ENCODE data around the gene MKKS.
"Not testable (repeated sequence)": the region's sequence is repeated elsewhere in the genome, so short reads cannot be mapped to it uniquely, and the experiment has no call there.

Gene MKKS

DNA sequence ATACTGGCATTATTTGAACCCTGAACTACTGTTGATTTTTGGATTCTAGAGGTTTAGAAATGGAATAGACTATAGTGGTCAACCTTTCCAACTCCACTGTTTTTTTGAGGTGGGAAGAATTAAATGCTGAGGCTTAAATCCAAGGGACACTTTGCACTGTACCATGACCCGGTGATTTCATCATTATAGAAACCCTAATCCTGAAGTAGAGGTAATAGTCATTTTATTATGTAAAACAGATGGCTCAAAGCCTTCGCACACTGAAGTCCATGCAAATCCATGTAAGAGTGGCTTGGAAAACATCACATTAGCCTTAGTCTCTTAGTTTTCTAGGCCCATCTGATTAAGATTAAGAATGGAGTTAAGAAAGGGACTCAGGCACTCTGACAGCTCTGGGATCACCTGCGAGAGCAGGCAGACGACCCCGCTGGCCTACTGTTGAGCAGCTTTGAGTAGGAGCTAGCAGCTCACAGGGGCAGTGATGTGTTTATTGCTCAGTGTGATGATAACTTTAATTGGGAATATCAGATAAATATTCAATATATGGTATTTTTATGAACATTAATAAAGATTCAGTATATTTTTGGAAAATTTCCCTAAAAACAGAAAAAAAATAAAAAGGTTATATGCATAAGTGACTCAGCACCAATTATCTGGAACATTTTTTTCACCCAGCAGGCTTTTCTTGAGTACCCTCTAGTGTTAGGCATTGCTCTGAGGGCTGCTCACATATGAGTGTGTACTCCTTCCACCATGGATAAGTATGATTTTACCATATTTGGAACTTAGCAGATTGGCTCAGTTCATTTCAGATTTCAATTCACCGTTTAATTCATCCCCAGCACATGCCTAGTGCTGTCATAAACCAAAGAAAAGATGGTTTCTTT lies 14.5 kb upstream of the MKKS start:
- DNase-seq, result no peak

DNA sequence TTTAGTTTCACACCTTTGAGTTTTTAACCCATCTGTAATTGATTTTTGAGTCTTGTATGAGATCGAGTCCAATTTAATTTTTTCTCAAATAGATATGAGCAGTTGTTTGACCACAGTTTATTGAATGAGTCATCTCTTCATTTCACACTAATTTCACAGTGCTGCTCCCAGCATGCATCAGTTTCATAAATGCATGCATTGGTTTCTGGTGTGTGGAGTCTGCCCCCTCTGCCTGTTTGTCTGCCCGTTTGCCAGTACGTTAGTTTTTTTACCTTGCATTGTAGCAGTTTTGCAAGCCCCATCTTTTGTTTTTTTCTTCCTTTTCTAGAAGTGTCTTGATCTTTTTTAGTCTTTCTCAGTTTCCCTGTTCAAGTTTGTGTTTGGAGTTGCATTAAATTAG lies 13.0 kb upstream of the MKKS start:
- peak in 1 of 2 donors; percentile 69 for DNase-seq

DNA sequence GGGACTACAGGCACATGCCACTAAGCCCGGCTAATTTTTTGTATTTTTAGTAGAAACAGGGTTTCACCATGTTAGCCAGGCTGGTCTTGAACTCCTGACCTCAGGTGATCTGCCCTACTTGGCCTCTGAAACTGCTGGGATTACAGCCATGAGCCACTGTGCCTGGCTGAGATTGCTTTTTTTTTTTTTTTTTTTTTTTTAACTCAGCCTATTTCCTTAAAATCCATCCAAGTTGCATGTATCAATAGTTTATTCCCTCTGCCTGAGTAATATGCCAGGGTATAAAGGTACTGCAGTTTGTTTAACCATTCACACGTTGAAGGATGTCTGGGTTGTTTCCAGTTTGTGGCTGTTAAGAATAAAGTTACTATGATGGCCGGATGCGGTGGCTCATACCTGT lies 11.7 kb upstream of the MKKS start:
- no peak for DNase-seq

DNA sequence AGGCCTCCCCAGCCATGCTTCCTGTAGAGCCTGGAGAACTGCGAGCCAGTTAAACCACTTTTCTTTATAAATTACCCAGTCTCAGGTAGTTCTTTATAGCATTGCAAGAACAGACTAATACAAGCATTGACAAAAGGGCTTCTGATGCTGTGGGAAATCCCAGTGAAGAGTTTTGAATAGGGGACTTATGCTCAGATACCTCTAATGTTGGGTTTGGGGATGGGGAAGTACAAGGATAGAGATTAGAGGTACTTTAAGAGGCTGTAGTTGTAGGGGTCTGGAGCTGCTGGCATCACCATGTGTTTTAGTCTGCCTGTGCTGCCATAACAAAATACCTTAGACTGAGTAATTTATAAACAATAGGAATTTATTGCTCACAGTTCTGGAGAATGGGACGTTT lies 9.9 kb upstream of the MKKS start:
- no peak for DNase-seq

DNA sequence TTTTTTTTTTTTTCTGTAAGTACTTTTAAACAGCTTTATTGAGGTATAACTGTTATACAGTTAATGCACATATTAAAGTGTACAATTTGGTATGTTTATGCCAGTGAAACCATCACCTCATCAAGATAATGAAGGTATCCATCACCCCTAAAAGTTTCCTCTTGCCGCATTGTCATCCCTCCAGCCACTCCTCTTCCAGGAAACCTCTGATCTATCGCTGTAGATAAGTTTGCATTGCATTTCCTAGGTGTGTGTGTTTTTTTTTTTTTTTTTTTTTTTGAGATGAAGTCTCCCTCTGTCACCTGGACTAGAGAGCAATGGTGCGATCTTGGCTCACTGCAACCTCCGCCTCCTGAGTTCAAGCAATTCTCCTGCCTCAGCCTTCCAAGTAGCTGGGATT lies 4.2 kb upstream of the MKKS start:
- no peak for DNase-seq

DNA sequence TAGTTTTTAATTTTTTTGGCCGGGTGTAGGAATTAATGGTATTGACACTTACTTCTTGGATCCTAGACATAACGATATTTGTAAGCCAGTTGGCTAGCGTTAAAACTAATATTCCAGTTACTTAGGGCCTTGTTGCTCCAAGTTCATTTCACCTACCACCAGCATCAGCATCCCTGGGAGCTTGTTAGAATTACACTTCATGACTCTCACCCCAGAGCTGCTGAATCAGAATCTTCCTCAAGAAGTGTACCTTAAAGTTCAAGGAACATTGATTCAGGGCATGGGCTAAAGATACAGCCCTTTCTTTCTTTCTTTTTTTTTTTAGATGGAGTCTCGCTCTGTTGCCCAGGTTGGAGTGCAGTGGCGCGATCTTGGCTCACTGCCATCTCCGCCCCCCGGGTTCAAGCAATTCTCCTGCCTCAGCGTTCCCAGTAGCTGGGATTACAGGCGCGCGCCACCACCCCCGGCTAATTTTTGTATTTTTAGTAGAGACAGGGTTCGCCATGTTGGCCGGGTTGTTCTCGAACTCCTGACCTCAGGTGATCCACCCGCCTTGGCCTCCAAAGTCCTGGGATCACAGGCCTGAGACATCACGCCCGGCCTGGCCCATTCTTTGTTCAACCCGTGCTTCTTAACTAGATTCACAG lies 2.2 kb upstream of the MKKS start:
- no peak for DNase-seq

DNA sequence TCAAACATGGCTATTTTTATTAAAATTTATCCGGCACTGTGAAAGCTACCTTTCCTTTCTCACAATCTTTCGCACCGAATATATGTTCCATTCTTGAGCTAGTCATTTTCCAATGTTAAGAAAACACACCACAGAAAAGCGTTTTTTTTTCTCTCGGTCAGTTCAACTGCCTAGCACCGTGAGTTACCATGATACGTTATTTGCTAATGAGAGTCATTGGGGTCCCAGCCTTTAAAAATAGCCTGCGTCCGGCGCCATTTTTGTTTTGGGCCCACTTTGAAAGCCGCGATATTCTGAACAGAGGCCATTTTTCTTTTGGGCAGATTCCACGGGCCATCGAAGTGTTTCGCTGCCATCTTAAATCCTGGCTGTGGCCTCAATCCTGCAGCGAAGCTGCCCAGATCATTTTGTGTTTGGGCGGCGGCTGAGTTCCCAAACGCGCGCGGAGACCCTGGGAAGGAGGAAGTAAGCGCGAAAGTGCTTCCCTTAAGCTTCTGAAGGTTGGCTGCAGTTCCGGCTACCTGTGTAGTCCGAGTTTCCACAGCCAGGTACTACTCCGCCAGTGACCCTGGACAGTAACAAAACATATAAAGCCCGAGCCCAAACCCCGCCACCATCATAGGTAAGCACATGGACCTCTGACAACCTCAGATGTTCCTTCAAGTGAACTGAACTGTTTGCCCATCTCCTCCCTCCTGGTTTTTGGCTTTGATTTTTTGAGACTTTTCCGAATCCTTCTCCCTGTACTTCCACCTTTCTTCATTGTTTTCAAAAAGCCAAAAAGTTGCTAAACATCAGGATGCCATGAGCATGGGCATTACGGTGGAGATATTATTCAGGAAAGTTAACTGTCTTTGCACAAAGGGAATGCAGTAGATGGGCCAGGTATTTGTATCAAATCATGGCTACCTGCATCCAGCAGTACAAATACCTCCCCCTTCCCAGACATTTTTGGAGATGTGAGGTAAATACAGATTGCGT lies 1.1 kb upstream of the MKKS start, which contains the start of gene SLX4IP:
Gene SLX4IP, plus strand, starts transcription at position 474 of the 981 bp plus-strand sequence. CDS start 22,900 bp downstream, outside the sequence.
- peak; percentile 59 to 91 for DNase-seq

DNA sequence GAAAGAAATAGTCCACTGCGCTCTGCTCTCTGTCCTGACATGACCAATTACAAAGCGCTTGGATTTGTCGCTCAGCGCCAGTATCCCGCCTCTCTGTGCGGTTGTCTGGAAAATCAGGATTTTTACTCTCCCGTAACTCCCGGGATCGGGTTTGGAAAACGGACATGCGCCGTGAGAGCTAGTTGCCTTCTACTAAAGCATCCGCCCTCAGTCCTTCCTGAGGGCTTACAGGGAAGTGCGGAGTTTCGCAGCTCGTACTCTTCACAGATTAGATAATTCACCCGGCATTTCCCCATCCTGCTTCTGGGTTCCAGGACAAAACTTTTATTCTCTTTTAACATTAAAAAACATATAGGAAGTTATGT lies 427 bp upstream of the MKKS start:
- peak; percentile 53 to 93 for DNase-seq

DNA sequence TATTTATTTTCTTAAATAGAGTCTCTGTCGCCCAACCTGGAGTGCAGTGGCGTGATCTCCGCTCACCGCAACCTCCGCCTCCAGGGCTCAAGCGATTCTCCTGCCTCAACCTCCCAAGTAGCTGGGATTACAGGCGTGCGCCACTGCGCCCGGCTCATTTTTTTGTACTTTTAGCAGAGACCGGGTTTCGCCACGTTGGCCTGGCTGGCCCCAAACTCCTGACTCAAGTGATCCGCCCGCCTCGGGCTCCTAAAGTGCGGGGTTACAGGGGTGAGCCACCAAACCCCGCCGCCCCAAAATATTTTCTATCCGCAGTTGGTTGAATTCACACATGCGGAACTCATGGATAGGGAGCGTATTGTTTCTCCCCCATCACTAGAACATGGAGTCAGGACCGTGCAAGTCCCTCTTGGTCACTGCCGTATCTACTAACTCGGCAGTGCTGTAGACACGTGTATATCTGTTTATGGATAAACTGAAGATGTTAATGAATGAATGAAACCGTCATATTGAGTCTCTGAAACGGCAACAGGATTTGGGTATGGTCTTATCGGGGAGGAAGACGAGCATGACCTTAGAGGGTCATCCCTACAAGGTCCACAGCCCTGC lies 904 bp downstream of the MKKS start:
- no peak for DNase-seq

DNA sequence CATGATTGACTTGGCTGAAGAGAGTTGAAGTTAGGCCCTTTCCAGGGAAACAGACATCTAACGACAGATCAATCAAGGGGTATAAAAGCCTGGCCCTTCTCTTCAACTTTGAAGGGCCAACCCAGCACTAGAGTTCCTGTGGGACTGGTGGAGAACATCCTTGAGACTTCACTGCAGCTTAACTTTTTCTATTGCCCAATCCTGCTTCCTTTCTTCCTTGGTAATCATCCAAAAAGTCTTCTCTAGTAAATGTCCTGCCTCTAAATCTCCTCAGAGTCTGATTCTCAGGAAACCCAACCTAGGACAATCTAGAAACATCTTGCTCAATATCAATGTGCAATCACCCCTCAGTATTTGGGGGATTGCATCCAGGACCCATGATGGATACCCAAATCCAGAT lies 1.9 kb downstream of the MKKS start:
- DNase-seq, result no peak

DNA sequence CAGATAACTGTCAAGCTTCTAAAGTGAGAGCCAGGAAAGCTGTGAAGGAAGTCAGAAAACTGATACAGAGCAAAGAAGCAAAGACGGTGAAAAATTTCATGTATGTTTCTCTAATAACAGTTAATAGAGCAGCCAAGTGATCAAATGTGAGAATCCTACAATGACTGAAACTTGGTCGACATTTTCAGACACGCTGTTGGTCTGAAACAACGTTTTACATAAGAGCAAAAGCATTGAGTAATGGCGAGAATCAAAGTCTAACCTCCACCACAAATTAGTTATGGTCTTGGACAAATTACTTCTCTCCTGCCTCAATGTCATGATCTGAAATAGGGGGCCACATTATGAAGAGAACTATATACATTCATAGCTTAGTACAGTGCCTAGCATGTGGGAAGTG lies 3.3 kb downstream of the MKKS start:
- DNase-seq, result no peak

DNA sequence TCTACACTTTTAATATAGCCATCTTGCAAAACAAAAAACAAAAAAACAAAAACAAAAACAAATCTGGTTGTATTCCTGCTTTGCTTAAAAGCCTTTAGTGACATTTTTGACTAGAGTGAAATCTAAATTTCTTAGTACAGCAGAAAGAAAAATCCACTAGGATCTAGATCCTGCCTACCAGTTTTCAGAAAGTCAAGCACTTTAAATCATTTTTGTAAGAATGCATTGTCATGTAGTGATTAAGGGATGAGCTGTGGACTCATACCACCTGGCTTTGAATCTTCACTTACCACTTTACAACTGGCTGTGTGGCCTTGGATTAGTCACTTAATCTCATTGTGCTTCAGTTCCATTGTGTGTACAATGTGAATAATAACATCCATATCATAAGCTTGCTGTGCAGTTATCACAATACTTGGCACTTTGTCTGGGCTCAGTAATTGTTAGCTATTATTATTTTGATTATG lies 4.0 kb downstream of the MKKS start:
- DNase-seq, result no peak

DNA sequence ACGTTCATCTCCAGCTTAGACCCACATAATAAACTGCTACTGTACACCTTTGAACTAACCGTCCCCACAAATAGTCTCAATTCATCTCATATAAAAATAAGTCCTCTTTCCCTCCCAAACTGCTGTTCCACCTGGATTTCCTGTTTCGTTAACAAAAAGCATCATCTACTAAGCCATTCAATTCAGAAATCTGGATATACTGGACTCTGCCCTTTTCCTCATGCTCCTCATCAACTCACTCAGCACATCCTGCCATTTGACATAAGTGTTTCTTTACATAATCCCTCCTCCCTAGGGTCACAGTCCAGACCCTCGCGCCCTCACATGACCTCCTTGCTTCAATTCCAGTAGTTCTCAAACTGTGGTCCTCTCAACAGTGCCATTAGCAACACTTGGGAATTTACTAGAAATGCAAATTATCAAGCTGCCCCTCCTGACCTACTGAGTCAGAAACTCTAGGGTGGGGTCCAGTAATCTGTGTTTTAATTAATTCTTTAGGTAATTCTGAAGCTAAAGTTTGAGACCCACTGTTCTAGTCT lies 4.5 kb downstream of the MKKS start:
- DNase-seq, result no peak

DNA sequence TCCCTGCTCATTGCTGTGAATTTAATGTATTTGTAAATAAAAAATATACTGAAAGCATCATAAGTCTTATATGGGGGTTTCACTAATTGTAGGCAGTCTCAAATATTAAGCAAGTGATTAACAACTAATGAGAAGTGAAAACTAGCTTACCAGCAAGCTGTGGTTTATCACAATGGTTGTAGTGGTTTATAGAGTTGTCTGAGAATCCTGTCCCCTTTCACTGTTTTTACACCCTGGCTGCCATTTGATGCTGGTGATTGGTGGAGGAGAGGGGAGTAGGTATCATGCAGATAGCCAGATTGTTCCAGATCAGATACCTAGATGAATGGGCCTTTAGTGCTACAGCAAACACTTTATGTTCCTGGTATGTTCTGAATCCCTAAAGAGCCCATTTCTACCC lies 6.0 kb downstream of the MKKS start:
- no peak for DNase-seq

DNA sequence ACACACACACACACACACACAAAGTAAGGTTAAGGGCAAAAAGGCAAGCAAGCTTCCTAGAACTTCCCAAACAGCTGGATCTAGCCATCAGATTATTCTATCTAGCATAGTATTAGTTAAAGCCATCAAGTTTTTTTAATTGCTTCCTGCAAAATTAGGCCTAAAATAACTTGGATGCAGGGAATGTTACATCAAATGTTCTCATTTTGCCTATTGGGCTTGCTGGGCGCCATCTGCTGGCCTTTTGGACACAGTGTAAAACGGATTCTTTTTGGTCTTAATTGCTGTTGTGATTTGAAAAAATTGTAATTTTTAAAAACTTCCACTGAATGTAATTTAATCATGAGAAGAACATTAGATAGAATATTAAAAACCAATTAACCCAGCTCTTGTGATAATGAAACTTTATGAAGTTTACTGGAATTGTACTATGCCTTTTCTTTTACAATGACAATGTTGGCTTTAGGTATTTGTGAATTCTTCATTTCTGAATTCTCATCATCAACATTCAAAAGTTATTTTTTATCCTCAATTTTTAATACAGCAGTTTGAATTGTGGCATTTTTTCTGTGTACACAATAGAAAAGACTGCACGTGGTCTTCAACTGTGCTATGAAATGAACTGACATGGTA lies 6.8 kb downstream of the MKKS start:
- DNase-seq, result peak in 1 of 2 donors; percentile 34

DNA sequence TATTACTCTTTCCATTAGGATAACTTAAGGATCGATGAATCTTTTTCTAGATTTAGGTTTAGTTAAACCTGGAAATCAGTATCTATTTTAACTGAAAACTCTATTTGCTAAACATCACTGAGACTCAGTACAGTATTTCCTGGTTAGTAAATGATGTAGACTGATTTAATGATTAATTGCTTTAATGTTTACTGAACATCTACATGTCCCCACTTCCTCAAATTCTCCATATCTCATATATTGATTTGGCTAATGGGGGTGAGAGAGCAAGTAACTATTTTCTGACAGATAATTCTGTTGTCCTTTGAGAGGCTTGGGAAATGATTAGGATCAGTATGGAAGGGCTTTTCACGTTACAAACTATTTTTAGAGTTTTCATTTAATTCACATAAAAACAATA lies 10.3 kb downstream of the MKKS start:
- no peak for DNase-seq

DNA sequence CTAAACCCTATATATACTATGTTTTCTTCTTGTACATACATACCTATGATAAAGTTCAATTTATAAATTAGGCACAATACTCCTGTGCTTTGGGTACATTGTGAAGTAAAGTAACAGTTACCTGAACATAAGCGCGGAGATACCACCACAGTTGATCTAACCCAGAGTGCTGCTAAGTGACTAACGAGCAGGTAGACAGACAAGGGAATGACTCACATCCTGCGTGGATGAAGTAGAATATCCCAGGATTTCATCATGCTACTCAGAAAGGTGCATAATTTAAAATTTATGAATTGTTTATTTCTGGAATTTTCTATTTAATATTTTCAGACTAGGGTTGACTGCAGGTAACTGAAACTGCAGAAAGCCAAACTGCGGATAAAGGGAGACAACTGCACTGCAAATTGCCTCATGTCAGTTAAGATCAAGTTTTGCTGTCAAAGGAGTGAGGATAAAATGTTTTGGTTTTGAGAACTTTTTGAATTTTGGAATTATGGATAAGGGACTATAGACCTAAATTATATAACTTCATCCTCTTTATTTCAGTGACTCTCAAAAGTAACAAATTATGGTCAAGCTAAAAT lies 14.4 kb downstream of the MKKS start:
- no peak for DNase-seq

DNA sequence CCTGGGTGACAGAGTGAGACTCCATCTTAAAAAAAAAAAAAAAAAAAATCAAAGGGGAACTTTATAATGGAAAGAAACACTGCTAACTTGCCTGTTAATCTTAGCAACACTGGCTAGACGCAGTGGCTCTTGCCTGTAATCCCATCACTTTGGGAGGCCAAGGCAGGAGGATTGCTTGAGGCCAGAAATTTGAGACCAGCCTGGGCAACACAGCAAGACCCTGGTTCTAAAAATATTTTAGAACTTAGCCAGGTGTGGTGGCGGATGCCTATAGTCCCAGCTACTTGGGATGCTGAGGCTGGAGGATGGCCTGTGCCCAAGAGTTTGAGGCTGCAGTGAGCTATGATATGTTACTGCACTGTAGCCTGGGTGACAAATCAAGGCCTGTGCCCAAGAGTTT lies 16.8 kb downstream of the MKKS start:
- DNase-seq, result not testable (repeated sequence)

DNA sequence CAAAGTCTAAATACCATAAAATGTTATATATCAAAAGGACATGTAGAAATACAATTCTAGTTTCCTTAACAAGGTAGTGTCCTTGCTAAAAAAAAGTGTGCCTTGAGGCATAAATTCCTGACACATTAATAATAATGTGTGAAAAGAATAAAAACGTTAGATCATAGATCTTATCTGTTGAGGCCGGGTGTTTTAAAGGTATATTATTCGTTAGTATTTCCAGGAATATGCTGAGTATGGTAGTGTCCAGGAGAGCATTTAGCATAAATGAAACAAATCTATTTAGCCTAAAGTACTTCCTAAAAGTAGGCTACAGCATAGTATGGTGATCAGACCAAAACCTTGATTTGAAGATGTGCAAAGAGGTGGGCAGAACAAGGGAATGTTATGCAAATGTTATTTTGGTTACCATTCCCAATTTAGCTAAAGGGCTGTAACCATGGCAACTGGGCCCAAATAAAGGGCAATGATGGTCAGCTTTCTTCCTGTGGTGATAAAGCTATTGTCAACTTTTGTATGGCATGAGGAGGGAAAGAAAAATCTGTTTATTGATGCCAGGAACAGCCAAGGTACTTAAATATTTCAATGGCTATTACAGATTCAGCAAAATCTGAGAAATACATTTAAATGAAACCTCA lies 18.9 kb downstream of the MKKS start:
- DNase-seq, result no peak

DNA sequence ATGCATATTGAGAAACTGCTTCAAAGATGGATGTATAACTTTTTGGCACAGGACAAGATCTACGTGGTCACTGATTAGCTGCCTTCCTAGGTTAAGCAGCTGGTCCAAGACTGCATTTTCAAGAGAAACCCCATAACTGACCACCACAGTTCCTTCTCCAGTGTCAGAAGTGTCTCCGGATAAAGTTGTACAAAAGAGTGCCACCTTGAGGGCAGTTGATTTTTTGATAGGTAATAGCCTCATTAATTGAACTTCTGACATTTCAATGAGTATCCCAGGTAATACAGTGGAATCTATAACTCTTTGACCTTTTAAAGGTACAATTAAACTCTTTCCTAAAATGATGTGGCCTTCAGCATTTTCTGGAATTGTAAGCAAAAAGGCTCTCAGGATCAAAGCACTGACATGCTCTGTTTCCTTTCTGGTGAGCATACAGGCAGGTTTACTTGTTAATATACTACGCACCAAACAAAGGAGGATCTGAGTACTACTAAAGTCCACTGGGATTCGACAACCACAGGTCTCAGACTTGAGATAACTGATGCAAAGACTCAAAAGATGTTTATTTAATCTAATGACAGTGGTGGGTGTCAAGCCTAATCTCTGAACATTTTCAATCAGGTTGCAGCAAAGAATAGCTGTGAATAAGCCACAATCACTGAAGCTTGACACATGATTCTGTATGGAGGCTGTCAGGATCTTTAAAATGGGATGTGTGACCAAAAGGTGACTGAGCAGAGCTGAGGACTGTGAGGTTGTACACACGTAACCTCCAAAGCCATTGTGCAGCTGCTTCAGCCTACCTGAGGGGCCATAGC lies 21.2 kb downstream of the MKKS start:
- DNase-seq, result no peak
